Activated T-cell treated with anti-CD3 and anti-CD28 coated beads for 48 hours (primary cell): ENCODE measurements around the gene SOX1.

Experiments
- DNase-seq: peaks from one replicate; pipeline ENCODE4 v3.0.0-alpha.2; 2020; ENCODE audit warnings: low read depth

Gene SOX1

GRCh38 chr13:112072534-112073244 is 5.7 kb downstream of the SOX1 start:
- DNase-seq: no peak

- no peak for DNase-seq
Observed at GRCh38 chr13:112073245-112074138, 6.5 kb downstream of the SOX1 start.

DNA sequence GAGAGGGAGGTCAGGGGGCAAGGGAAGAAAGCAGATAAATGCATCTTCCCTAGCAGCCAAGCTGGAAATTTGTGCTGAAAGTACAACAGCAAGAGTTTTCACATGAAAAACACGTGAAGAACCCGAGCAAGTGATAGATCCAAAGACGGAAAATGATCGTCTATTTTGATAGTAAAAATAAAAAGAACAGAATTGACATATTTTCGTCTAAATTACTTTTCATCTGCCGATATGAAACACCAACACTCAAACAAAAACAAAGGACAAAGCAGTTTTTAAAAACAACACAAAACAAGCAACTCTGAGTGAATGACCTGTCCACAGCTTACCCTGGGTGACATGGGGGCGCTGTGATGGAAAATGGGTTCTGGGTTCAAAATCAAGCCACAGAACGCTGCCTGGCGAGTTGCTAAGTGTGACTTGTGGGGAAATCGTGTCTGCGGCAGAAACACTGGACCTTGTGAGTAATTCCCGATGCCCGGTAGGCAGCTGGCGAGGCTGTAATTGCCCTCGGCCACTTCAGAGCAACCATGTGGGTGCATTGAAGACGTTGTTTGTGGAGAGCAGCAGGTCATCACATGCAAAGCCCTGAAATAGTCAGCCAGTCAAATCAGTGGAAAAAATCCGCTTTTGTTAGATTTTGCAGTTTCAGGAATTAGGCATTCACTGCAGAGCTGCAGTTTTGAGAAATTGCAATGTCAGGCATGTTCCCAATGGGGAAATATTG is 7.4 kb downstream of the SOX1 start:
- DNase-seq: no peak

- DNase-seq: no peak
Observed at GRCh38 chr13:112077729-112078128, 10.8 kb downstream of the SOX1 start.

- no peak for DNase-seq
Observed at GRCh38 chr13:112078216-112078615, 11.3 kb downstream of the SOX1 start.

DNA sequence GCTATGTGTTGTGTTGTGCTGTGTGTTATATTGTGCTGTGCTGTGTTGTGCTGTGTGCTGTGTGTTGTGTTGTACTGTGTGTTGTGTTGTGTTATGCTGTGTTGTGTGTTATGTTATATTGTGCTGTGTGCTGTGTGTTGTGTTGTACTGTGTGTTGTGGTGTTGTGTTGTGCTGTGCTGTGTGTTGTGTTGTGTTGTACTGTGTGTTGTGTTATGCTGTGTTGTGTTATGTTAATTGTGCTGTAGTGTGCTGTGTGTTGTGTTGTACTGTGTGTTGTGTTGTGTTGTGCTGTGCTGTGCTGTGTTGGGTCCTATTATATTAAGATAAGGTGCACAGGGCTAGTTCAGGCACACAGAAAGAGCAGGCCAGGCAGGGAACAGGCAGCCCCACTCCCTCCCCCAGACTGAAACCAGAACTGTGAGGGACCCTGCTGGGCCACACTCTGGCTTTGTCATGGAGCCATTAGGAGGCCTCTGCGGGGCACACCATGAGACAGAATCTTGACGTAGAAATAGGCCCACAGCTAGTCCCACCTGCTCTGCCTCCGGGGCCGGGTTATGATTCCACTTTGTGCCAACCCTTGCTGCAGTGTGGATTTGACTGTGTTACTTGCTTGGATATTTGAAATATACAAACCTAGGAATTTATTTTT is 12.1 kb downstream of the SOX1 start:
- DNase-seq: no peak

DNA sequence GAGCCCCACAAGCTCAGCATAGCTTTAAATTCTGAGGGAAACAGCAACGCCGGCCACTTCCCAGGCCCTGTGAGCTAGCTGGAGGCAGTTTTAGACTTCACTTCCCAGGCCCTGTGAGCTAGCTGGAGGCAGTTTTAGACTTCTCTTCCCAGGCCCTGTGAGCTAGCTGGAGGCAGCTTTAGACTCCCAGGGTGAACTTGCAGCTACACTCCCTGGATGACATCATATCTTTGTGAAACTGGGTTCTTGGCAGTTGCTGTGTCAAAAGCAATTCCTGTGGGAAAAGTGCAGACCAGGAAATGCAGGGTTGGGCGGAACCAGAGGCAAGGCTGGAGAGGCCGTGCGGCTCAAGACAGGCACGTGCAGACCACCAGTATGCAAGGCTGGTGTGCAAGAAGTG is 12.7 kb downstream of the SOX1 start:
- DNase-seq: no peak

GRCh38 chr13:112083971-112084370 is 17.0 kb downstream of the SOX1 start:
- DNase-seq: no peak

- DNase-seq: no peak
Observed at GRCh38 chr13:112092453-112092852, 25.5 kb downstream of the SOX1 start.

DNA sequence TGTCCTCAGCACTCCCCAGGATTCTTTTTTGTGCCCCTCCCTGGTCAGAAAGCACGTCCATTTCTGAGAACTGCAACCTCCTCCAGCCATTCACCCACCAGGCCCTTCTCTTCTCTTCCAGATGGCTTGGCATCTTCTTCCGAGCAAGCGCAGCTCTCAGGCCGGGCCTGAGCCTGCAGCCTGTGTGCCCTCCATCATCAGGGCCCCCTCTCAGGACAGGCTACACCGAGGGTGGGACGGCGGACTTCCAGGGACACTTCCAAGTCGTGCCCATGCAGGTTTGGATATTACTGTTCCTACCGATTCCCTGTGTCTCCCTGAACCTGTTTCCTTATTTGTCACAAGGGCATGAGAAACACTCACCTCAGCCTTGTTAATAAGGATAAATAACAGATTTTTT is 28.4 kb downstream of the SOX1 start:
- no peak for DNase-seq

GRCh38 chr13:112096959-112097358 is 30.0 kb downstream of the SOX1 start:
- DNase-seq: no peak

DNA sequence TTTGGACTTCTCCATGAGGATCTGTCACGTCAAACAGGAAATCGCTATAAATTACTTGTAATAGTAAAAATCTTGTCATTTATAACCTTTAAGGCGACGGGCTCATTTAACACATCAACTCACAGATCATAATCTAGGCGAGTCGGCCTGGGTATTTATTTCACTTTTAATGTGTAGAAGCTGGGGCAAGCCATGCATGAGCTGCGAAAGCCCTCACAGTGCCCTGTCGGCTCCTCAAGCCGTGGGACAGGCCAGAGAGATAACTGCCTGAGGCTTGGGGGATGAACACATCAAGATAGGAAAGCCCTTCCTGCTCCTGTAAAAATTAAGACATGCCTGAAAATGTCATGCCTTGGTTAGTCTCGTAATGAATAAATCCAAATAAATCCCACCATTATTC is 30.8 kb downstream of the SOX1 start:
- DNase-seq: no peak

DNA sequence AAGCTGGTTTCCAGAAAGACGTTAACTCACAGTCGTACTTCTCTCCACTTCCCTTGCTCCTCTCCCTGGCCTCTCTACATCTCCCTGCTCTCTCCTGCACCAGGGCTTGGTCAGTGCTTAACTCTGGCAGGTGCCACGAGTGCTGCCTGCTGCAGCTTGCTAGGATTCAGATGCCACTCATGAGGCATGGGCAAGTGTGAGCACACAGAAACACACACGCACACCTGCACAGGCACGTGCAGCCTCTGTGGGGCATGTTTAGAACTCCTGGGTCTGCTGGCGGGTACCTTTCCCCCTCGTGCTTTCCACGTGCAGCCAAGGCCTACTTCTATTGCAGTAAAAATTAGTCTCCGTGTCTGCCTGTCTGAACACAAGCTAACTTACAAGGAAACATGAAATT is 31.8 kb downstream of the SOX1 start:
- DNase-seq: no peak

DNA sequence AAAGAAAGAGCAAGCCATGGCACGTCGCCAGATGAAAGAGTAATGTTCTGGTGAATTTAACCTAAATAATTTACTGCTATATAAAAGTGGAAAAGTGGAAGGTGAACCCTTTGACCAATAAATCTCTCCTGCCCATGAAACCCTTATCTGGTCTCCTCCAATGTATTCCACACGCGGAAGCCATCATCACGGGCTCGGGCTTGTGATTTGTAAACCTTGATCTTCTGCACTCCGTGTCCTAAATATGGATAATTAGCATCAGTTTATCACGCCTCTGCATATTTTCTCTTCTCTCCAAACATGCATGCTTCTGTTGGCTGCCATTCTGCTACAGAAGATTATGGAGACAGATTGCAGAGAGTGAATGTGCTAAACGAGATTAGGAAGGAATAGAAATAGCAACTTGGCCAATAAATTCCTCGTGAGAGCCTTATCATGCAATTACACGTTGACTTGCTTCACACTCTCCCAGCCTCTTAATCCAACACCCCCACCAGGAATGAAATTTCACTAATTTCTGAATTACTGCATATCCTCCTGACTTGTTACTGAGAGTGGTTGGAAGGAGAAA is 34.5 kb downstream of the SOX1 start:
- no peak for DNase-seq

- no peak for DNase-seq
Observed at GRCh38 chr13:112102243-112102642, 35.3 kb downstream of the SOX1 start.

- no peak for DNase-seq
Observed at GRCh38 chr13:112103260-112103838, 36.4 kb downstream of the SOX1 start.

- DNase-seq: no peak
Observed at GRCh38 chr13:112103961-112104880, 37.3 kb downstream of the SOX1 start.

DNA sequence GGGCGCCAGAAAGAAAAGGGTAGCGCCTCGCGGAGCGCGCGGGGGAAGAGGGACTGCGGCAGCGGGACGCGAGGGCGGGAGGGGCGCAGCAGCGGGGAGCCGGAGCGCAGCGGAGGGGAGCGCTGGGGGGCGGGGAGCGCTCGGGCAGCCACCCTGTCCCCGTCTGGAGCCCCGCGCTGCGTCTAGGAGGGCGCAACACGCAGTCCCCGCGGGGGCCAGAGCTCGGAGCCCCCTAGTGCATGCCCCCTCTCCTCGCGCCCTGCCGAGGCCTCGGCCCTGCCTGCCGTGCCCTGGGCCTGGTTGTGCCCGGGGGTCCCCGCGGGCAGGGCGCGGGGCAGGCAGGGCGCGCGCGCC is 37.9 kb downstream of the SOX1 start:
- DNase-seq: no peak

- DNase-seq: no peak
Observed at GRCh38 chr13:112105244-112105681, 38.3 kb downstream of the SOX1 start.

GRCh38 chr13:112105892-112106291 is 38.9 kb downstream of the SOX1 start:
- no peak for DNase-seq
